Measurements from ENCODE around the gene DEPDC4.
"Not testable (repeated sequence)": the region's sequence is repeated elsewhere in the genome, so short reads cannot be mapped to it uniquely, and the experiment has no call there.

The DEPDC4 gene

GRCh38 chr12:100266835-100267602 is at the start of gene DEPDC4, which contains the start of gene SCYL2:
DEPDC4 (minus strand) TSS chr12:100267079; CDS start chr12:100267076, 3 bp downstream.
SCYL2 (plus strand) TSS chr12:100267177; CDS start chr12:100282971, 15,794 bp downstream.
- Mint-ChIP-seq H3K27me3 (no peaks in the 10 kb centered on the region), H3K4me1 (peaks cover 25% of the 10 kb centered on the region), H3K27ac (peak within 1 kb of the TSS; percentile 97), H3K9me3 (no peaks in the 10 kb centered on the region), H3K4me3 (peak within 1 kb of the TSS; percentile 100), H3K36me3 (no peaks in the 10 kb centered on the region)
- ATAC-seq: peak; percentile 98

- no peak for ATAC-seq
- H3K4me3 Mint-ChIP-seq: no peak overlapping the region
- H3K27me3 Mint-ChIP-seq: no peaks in the 10 kb centered on the region
- peaks cover 53% of the 10 kb centered on the region for H3K36me3 Mint-ChIP-seq
- H3K9me3 Mint-ChIP-seq: peaks cover 6% of the 10 kb centered on the region
- no peaks in the 10 kb centered on the region for H3K4me1 Mint-ChIP-seq
- no peak overlapping the region for H3K27ac Mint-ChIP-seq
These were observed 44.4 kb upstream of the DEPDC4 start for GRCh38 chr12:100311317-100311716.

- Mint-ChIP-seq H3K9me3 (peaks cover 15% of the 10 kb centered on the region), H3K36me3 (peaks cover 72% of the 10 kb centered on the region)
- not testable (repeated sequence) for H3K4me3 Mint-ChIP-seq, H3K4me1 Mint-ChIP-seq, H3K27ac Mint-ChIP-seq, H3K27me3 Mint-ChIP-seq, ATAC-seq
These were observed 41.3 kb upstream of the DEPDC4 start for GRCh38 chr12:100308138-100308537.

GRCh38 chr12:100304334-100304733 is 37.5 kb upstream of the DEPDC4 start:
- not testable (repeated sequence) for ATAC-seq

GRCh38 chr12:100303831-100304230 is 37.0 kb upstream of the DEPDC4 start:
- H3K27ac Mint-ChIP-seq: no peak overlapping the region
- H3K9me3 Mint-ChIP-seq: peaks cover 19% of the 10 kb centered on the region
- H3K4me3 Mint-ChIP-seq: no peak overlapping the region
- ATAC-seq: no peak
- H3K4me1 Mint-ChIP-seq: no peaks in the 10 kb centered on the region
- H3K36me3 Mint-ChIP-seq: peaks cover 90% of the 10 kb centered on the region
- no peaks in the 10 kb centered on the region for H3K27me3 Mint-ChIP-seq

More at GRCh38 chr12:100304334-100304733, 37.5 kb upstream of the DEPDC4 start:
- not testable (repeated sequence) for H3K4me1 Mint-ChIP-seq, H3K4me3 Mint-ChIP-seq, H3K27me3 Mint-ChIP-seq, H3K27ac Mint-ChIP-seq
- peaks cover 19% of the 10 kb centered on the region for H3K9me3 Mint-ChIP-seq
- peaks cover 89% of the 10 kb centered on the region for H3K36me3 Mint-ChIP-seq

- Mint-ChIP-seq H3K9me3 (peaks cover 16% of the 10 kb centered on the region), H3K27ac (no peak overlapping the region)
These were observed 35.2 kb upstream of the DEPDC4 start for GRCh38 chr12:100302081-100302480.

GRCh38 chr12:100295764-100296555 is 29.1 kb upstream of the DEPDC4 start:
- no peak overlapping the region for H3K27ac Mint-ChIP-seq
- H3K27me3 Mint-ChIP-seq: no peaks in the 10 kb centered on the region
- no peak overlapping the region for H3K4me3 Mint-ChIP-seq
- peaks cover 3% of the 10 kb centered on the region for H3K9me3 Mint-ChIP-seq
- no peak for ATAC-seq
- no peaks in the 10 kb centered on the region for H3K4me1 Mint-ChIP-seq
- peaks cover 65% of the 10 kb centered on the region for H3K36me3 Mint-ChIP-seq

More at GRCh38 chr12:100302081-100302480, 35.2 kb upstream of the DEPDC4 start:
- peaks cover 93% of the 10 kb centered on the region for H3K36me3 Mint-ChIP-seq
- ATAC-seq: no peak
- H3K27me3 Mint-ChIP-seq: no peaks in the 10 kb centered on the region
- no peaks in the 10 kb centered on the region for H3K4me1 Mint-ChIP-seq
- H3K4me3 Mint-ChIP-seq: no peak overlapping the region

GRCh38 chr12:100294366-100294765 is 27.5 kb upstream of the DEPDC4 start:
- not testable (repeated sequence) for H3K27ac Mint-ChIP-seq, H3K4me1 Mint-ChIP-seq, H3K4me3 Mint-ChIP-seq, H3K9me3 Mint-ChIP-seq, H3K27me3 Mint-ChIP-seq
- ATAC-seq: peak; percentile 66
- H3K36me3 Mint-ChIP-seq: peaks cover 59% of the 10 kb centered on the region

GRCh38 chr12:100293017-100293416 is 26.1 kb upstream of the DEPDC4 start:
- Mint-ChIP-seq H3K36me3 (peaks cover 48% of the 10 kb centered on the region), H3K4me3 (no peak overlapping the region), H3K9me3 (no peaks in the 10 kb centered on the region), H3K4me1 (no peaks in the 10 kb centered on the region), H3K27ac (no peak overlapping the region), H3K27me3 (no peaks in the 10 kb centered on the region)
- ATAC-seq: no peak

GRCh38 chr12:100290016-100290415 is 23.1 kb upstream of the DEPDC4 start:
- no peak for ATAC-seq
- no peaks in the 10 kb centered on the region for H3K4me1 Mint-ChIP-seq
- H3K9me3 Mint-ChIP-seq: no peaks in the 10 kb centered on the region
- no peak overlapping the region for H3K27ac Mint-ChIP-seq
- H3K27me3 Mint-ChIP-seq: no peaks in the 10 kb centered on the region
- no peak overlapping the region for H3K4me3 Mint-ChIP-seq
- peaks cover 39% of the 10 kb centered on the region for H3K36me3 Mint-ChIP-seq

- H3K27me3 Mint-ChIP-seq: no peaks in the 10 kb centered on the region
- peaks cover 46% of the 10 kb centered on the region for H3K36me3 Mint-ChIP-seq
- no peaks in the 10 kb centered on the region for H3K9me3 Mint-ChIP-seq
- ATAC-seq: no peak
- H3K4me3 Mint-ChIP-seq: no peak overlapping the region
- H3K27ac Mint-ChIP-seq: no peak overlapping the region
- no peaks in the 10 kb centered on the region for H3K4me1 Mint-ChIP-seq
These were observed 22.2 kb upstream of the DEPDC4 start for GRCh38 chr12:100289038-100289437.

GRCh38 chr12:100284556-100284955 is 17.7 kb upstream of the DEPDC4 start:
- not testable (repeated sequence) for ATAC-seq, H3K27ac Mint-ChIP-seq, H3K4me3 Mint-ChIP-seq, H3K4me1 Mint-ChIP-seq, H3K9me3 Mint-ChIP-seq, H3K27me3 Mint-ChIP-seq
- peaks cover 22% of the 10 kb centered on the region for H3K36me3 Mint-ChIP-seq

- Mint-ChIP-seq H3K27ac (no peak overlapping the region), H3K27me3 (no peaks in the 10 kb centered on the region), H3K4me1 (peaks cover 34% of the 10 kb centered on the region), H3K9me3 (no peaks in the 10 kb centered on the region), H3K4me3 (no peak overlapping the region), H3K36me3 (peaks cover 13% of the 10 kb centered on the region)
- no peak for ATAC-seq
These were observed 12.8 kb upstream of the DEPDC4 start for GRCh38 chr12:100279607-100280244.

- peaks cover 9% of the 10 kb centered on the region for H3K36me3 Mint-ChIP-seq
- H3K4me3 Mint-ChIP-seq: no peak overlapping the region
- no peak for ATAC-seq
- no peaks in the 10 kb centered on the region for H3K27me3 Mint-ChIP-seq
- no peak overlapping the region for H3K27ac Mint-ChIP-seq
- H3K4me1 Mint-ChIP-seq: peaks cover 40% of the 10 kb centered on the region
- no peaks in the 10 kb centered on the region for H3K9me3 Mint-ChIP-seq
These were observed 12.3 kb upstream of the DEPDC4 start for GRCh38 chr12:100279159-100279558.

- Mint-ChIP-seq H3K9me3 (no peaks in the 10 kb centered on the region), H3K36me3 (peaks cover 19% of the 10 kb centered on the region), H3K27me3 (no peaks in the 10 kb centered on the region), H3K4me1 (peaks cover 53% of the 10 kb centered on the region), H3K27ac (no peak overlapping the region), H3K4me3 (no peak overlapping the region)
- ATAC-seq: no peak
These were observed 7.4 kb upstream of the DEPDC4 start for GRCh38 chr12:100274291-100274690.
